Measurements from ENCODE around the gene ZNF862.
A peak's percentile ranks its signal among the peaks of the same experiment; 100 is the strongest.

The ZNF862 gene

GRCh38 chr7:149850716-149851115 is 12.5 kb downstream of the ZNF862 start:
- H3K27ac ChIP-seq: no peak overlapping the region
- TF ChIP-seq ZFX (IDR thresholded peaks at IDR 0.05): no peak
- TF ChIP-seq, protein P1, sequence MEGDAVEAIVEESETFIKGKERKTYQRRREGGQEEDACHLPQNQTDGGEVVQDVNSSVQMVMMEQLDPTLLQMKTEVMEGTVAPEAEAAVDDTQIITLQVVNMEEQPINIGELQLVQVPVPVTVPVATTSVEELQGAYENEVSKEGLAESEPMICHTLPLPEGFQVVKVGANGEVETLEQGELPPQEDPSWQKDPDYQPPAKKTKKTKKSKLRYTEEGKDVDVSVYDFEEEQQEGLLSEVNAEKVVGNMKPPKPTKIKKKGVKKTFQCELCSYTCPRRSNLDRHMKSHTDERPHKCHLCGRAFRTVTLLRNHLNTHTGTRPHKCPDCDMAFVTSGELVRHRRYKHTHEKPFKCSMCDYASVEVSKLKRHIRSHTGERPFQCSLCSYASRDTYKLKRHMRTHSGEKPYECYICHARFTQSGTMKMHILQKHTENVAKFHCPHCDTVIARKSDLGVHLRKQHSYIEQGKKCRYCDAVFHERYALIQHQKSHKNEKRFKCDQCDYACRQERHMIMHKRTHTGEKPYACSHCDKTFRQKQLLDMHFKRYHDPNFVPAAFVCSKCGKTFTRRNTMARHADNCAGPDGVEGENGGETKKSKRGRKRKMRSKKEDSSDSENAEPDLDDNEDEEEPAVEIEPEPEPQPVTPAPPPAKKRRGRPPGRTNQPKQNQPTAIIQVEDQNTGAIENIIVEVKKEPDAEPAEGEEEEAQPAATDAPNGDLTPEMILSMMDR (conservative IDR thresholded peaks at IDR 0.05): no peak

DNA sequence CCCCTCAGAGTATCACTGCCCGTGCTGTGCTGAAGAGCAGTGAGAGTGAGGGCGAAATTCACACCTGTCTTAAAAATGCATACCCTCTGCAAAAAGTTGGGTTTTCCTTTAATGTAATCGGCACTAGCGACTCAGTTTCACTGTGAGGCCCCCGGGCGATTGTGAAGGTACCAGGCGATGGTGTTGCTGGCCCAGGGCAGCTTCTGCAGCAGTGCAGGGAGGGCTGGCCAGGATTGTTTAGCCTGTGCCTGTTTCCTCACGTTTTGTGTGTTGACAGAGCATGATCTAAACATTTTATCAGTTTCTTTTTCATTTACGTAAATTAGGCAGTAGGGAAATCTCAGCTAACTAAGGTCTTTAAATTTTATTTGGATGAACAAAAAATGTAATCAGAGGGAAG is 13.3 kb downstream of the ZNF862 start:
- TF ChIP-seq ZFX (IDR thresholded peaks at IDR 0.05): no peak
- TF ChIP-seq, protein P1 (conservative IDR thresholded peaks at IDR 0.05): no peak
- H3K27ac ChIP-seq: no peak overlapping the region

GRCh38 chr7:149853157-149853556 is 15.0 kb downstream of the ZNF862 start:
- no peak overlapping the region for H3K27ac ChIP-seq
- no peak for TF ChIP-seq ZFX (IDR thresholded peaks at IDR 0.05)
- TF ChIP-seq, protein P1 (conservative IDR thresholded peaks at IDR 0.05): no peak

- TF ChIP-seq ZFX (IDR thresholded peaks at IDR 0.05): no peak
- TF ChIP-seq, protein P1 (conservative IDR thresholded peaks at IDR 0.05): no peak
- peak overlapping the region; percentile 14 for H3K27ac ChIP-seq
These were observed 16.6 kb downstream of the ZNF862 start for GRCh38 chr7:149854611-149855360.

DNA sequence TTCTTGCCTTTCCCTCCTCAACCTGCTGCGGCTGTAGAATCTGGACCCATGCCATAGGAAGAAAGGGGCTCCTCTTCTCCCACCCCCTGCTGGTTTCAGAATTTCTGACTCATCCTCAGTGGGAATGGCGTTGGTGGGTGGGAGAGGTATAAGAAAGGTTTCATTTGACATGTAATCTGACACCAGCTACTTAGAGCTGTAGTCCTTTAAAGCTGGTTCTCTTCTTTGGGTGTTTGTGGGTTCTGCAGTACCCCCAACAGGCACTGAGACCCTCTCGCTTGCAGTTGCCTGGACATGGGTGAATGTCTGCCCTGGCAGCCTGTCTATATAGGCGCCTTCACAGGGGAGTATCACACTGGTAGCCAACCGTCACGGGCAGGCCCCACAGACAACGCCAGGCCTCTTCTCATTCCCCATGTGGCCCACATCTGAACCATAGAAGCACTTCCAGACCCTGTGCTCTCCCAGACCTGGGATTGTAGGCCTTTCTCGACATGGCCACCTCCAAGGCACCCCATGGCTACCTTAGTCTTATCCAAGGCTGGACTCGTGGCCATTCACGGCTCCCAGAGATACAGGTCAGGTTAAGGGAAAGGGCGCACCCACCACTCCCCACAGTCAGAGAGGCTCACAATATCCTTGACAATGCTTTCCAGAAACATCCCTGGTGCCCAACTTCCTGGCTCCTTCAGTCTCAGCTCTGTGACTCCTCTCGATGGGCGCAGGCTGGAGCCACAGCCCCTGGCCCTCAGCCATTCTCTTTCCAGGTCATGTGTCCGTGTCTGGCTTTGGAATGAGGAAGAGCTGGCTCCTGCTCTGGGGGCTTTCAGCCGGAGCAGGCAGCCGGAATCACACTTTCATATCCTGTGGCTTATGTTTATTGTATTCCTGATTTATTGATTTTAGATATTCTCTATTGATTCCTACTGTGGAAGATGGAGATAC is 17.5 kb downstream of the ZNF862 start:
- TF ChIP-seq ZFX (IDR thresholded peaks at IDR 0.05): no peak
- TF ChIP-seq, protein P1 (conservative IDR thresholded peaks at IDR 0.05): no peak
- peak overlapping the region; percentile 14; the same call in 1 of the 2 replicates for H3K27ac ChIP-seq

- no peak overlapping the region for H3K27ac ChIP-seq
- TF ChIP-seq ZFX (IDR thresholded peaks at IDR 0.05): no peak
- TF ChIP-seq, protein P1 (conservative IDR thresholded peaks at IDR 0.05): no peak
These were observed 18.4 kb downstream of the ZNF862 start for GRCh38 chr7:149856583-149856982.

DNA sequence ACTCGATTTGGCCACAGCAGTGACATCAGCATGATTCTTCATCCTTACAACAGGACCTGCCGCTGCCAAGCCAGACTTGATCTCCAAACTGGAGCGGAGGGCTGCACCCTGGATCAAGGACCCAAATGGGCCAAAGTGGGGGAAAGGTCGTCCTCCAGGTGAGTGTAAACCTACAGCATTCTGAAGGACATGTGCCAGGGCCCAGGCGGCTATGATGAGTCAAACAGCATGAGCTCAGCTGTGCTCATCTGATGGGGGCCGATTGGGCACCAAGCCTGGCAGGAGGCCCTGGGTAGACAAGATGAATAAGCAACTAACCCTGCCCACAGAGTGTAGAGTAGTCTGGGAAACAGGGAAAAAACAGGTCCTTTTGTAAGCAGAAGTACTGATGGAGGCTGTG is 21.2 kb downstream of the ZNF862 start:
- no peak overlapping the region for H3K27ac ChIP-seq
- TF ChIP-seq ZFX (IDR thresholded peaks at IDR 0.05): no peak
- TF ChIP-seq, protein P1 (conservative IDR thresholded peaks at IDR 0.05): no peak

Measured in C4-2B (cell line).